Breast epithelium (tissue), 4 donors: ENCODE data around the gene PLCH1. TPM values are rescaled to one million over a fixed set of nuclear protein-coding genes. Genes with fewer than 3 reads are reported as not detected.

Source experiments
- DNase-seq, 2 donors: peaks; one replicate each; pipeline ENCODE4 v3.0.0-alpha.2; 2019; ENCODE audit warnings: low spot score in 2 of 2
- H3K27ac ChIP-seq, 2 donors: fragments of 200-600 bp; sonication (generic) in 1 of 2; one replicate each; pipeline ENCODE4 v1.5.1; 2016 to 2019; ENCODE audit warnings: mild to moderate bottlenecking in 1 of 2
- H3K27me3 ChIP-seq, 2 donors: fragments of 200-600 bp; sonication (generic) in 1 of 2; one replicate each; pipeline versions ENCODE4 v1.5.1 to v1.6.0; 2017 to 2019; ENCODE audit warnings: control low read depth in 1 of 2, mild to moderate bottlenecking in 1 of 2
- H3K36me3 ChIP-seq: fragments of 200-600 bp; one replicate; pipeline ENCODE4 v1.5.1; 2019
- H3K4me1 ChIP-seq, 2 donors: fragments of 200-600 bp; sonication (generic); one replicate each; pipeline ENCODE4 v1.5.1; 2016 to 2019; ENCODE audit warnings: control low read depth in 1 of 2
- H3K4me3 ChIP-seq, 3 donors: fragments of 200-600 bp; sonication (generic); 1 replicate in 2 of 3; 2 replicates in 1 of 3; pipeline ENCODE4 v1.5.1; 2016 to 2019; ENCODE audit warnings: mild to moderate bottlenecking in 3 of 3, moderate library complexity in 2 of 3
- H3K9me3 ChIP-seq, 2 donors: fragments of 200-600 bp; sonication (generic) in 1 of 2; one replicate each; pipeline ENCODE4 v1.5.1; 2016 to 2019; ENCODE audit warnings: control low read depth in 1 of 2
- POLR2A ChIP-seq: fragments of 450-650 bp; IDR thresholded peaks from one replicate; pipeline ENCODE4 v1.6.1; 2016; ENCODE audit warnings: antibody characterized with exemption, mild to moderate bottlenecking, moderate library complexity
- POLR2AphosphoS5 ChIP-seq, 3 donors: sonication (generic); formaldehyde crosslinking; IDR thresholded peaks; one replicate each; pipeline ENCODE4 v1.6.1; 2017; ENCODE audit warnings: antibody characterized with exemption in 3 of 3
- intact Hi-C: fragments of 100-400 bp; cut with DNase I; formaldehyde crosslinking; loops from one replicate; pipeline ENCODE4 v1.15.1; 2023; ENCODE audit warnings: low total_unique reads
- total RNA-seq, 3 donors: library from RNA; depleted of rRNA; stranded (reverse); fragments of >200 nt; gene quantifications; one replicate each; pipeline ENCODE4 v1.1.0, GENCODE V29; 2016
- TF ChIP-seq, protein P1 (sequence below), 3 donors: fragments of 450-650 bp; IDR thresholded peaks; one replicate each; pipeline ENCODE4 v1.5.1; 2016 to 2017; ENCODE audit warnings: antibody characterized with exemption in 3 of 3, mild to moderate bottlenecking in 3 of 3, moderate library complexity in 3 of 3

Gene PLCH1
- total RNA-seq, 3 donors from 2014 or later: 2.0 to 3.4 TPM; not detected in 1

GRCh38 chr3:155745795-155746550 is 1.1 kb upstream of the PLCH1 start:
- Histone ChIP-seq H3K4me3 (peak overlapping the region; percentile 48 to 71 (median 69)), H3K27me3 (no peaks in the 10 kb centered on the region), H3K9me3 (no peaks in the 10 kb centered on the region), H3K27ac (peak overlapping the region; percentile 15 to 20), H3K4me1 (no peaks in the 10 kb centered on the region), H3K36me3 (no peaks in the 10 kb centered on the region)
- intact Hi-C loops: no loop called here
- no peak for DNase-seq
- TF ChIP-seq, protein P1, sequence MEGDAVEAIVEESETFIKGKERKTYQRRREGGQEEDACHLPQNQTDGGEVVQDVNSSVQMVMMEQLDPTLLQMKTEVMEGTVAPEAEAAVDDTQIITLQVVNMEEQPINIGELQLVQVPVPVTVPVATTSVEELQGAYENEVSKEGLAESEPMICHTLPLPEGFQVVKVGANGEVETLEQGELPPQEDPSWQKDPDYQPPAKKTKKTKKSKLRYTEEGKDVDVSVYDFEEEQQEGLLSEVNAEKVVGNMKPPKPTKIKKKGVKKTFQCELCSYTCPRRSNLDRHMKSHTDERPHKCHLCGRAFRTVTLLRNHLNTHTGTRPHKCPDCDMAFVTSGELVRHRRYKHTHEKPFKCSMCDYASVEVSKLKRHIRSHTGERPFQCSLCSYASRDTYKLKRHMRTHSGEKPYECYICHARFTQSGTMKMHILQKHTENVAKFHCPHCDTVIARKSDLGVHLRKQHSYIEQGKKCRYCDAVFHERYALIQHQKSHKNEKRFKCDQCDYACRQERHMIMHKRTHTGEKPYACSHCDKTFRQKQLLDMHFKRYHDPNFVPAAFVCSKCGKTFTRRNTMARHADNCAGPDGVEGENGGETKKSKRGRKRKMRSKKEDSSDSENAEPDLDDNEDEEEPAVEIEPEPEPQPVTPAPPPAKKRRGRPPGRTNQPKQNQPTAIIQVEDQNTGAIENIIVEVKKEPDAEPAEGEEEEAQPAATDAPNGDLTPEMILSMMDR (IDR thresholded peaks at IDR 0.05): no peak
- no peak for TF ChIP-seq POLR2A
- no peak for TF ChIP-seq POLR2AphosphoS5 (IDR thresholded peaks at IDR 0.05)

GRCh38 chr3:155744010-155744625 is 753 bp downstream of the PLCH1 start:
- intact Hi-C loops: no loop called here
- DNase-seq: peak in 1 of 2 donors; percentile 29
- H3K4me3 ChIP-seq: peak overlapping the region; percentile 48 to 71 (median 69)
- H3K9me3 ChIP-seq: no peaks in the 10 kb centered on the region
- H3K4me1 ChIP-seq: no peaks in the 10 kb centered on the region
- peak overlapping the region; percentile 53 to 82 for H3K27ac ChIP-seq
- no peaks in the 10 kb centered on the region for H3K27me3 ChIP-seq
- no peaks in the 10 kb centered on the region for H3K36me3 ChIP-seq
- TF ChIP-seq POLR2AphosphoS5 (IDR thresholded peaks at IDR 0.05): no peak

DNA sequence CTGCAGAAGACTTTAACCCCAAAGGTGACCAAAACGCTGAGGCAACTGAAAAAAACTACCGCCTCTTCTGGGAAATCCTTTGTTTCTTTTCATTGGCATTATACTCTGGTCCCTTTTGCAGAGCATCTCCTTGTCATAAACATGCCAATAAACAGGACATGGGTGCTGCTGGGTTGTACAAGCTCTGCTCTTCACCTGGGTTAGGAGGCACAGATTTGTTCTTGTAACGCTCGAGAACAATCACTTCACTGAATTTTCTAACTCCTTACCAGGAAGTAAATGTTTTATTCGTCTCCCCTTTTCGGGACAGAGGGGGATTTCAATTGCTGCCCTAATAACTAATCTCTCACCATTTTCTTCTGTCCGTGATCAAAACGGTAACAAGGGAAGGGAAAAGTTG is 1.3 kb downstream of the PLCH1 start:
- H3K36me3 ChIP-seq: no peaks in the 10 kb centered on the region
- peak overlapping the region in 1 of 2 donors; percentile 82 for H3K27ac ChIP-seq
- no peaks in the 10 kb centered on the region for H3K27me3 ChIP-seq
- TF ChIP-seq POLR2AphosphoS5 (IDR thresholded peaks at IDR 0.05) (no peak), POLR2A (no peak)
- TF ChIP-seq, protein P1 (IDR thresholded peaks at IDR 0.05): no peak
- DNase-seq: no peak
- no peaks in the 10 kb centered on the region for H3K4me1 ChIP-seq
- peak overlapping the region; percentile 48 to 71 (median 69) for H3K4me3 ChIP-seq
- intact Hi-C loops: no loop called here
- no peaks in the 10 kb centered on the region for H3K9me3 ChIP-seq

DNA sequence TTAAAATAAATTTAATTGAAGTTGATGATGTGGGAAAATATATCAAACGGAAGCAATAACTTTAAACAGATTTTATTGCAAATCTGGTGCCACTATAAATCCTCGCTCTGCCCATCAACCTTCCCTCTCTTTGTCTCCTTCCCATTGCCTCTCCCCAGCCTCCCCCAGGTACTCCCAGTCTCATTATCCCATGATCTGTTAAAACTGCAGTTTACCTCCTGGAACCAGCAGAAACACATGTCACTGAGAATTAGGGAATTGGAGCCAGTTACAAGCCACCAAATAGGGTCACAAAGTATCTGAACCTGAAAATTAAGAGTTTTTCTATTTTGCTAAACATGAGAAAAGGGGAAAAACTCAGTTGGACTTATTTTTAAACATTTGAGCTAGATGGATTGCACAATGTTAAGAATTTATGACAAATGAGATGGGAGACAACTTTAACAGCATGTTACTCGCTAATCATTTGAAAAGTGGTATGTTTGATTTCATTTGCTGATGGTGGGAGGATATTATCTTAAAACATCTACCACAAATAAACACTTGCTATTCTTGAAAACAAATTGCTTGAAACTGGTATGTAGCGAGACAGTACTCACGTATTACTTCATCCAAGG is 2.4 kb downstream of the PLCH1 start:
- Histone ChIP-seq H3K9me3 (no peaks in the 10 kb centered on the region), H3K4me3 (no peak overlapping the region), H3K27me3 (no peaks in the 10 kb centered on the region), H3K36me3 (no peaks in the 10 kb centered on the region), H3K27ac (no peak overlapping the region), H3K4me1 (no peaks in the 10 kb centered on the region)
- intact Hi-C loops: no loop called here
- TF ChIP-seq POLR2A (no peak), POLR2AphosphoS5 (IDR thresholded peaks at IDR 0.05) (no peak)
- TF ChIP-seq, protein P1 (IDR thresholded peaks at IDR 0.05): no peak
- no peak for DNase-seq

DNA sequence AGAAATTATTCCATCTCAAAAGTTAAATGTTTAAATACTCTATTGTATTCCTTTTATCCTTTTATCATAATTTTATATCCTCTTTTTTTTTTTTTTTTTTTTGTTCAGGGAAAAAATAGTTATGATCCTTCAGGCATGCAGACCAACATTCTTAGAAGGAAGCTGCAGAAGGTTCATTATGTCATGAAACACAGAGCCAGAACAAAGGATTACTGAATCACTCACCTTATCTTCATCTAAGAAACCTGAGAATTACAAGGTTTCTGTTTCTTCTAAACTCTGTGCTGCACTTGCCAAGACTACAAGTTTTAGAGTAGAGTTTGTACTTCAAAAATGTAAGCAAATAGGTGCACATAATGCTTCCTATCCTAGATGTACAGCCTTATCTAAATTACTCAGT is 3.3 kb downstream of the PLCH1 start:
- intact Hi-C loops: no loop called here
- TF ChIP-seq POLR2A (no peak), POLR2AphosphoS5 (IDR thresholded peaks at IDR 0.05) (no peak)
- TF ChIP-seq, protein P1 (IDR thresholded peaks at IDR 0.05): no peak
- no peaks in the 10 kb centered on the region for H3K36me3 ChIP-seq
- no peak overlapping the region for H3K4me3 ChIP-seq
- no peak overlapping the region for H3K27ac ChIP-seq
- DNase-seq: no peak
- no peaks in the 10 kb centered on the region for H3K4me1 ChIP-seq
- no peaks in the 10 kb centered on the region for H3K27me3 ChIP-seq
- H3K9me3 ChIP-seq: no peaks in the 10 kb centered on the region
